Heart left ventricle (tissue), 16 donors: ENCODE measurements around the gene CSE1L. TPM values are rescaled to one million over a fixed set of nuclear protein-coding genes. Genes with fewer than 3 reads are reported as not detected.
"Not testable (repeated sequence)": the region's sequence is repeated elsewhere in the genome, so short reads cannot be mapped to it uniquely, and the experiment has no call there.

Source experiments
- ATAC-seq, 4 donors: fragments of 200-7000 bp; cut with Tn5 transposase; one replicate each; pipeline ENCODE4 v1.9.1; 2020 to 2022; ENCODE audit warnings: moderate library complexity in 4 of 4, mild to moderate bottlenecking in 3 of 4, moderate number of reproducible peaks in 1 of 4
- DNase-seq, 5 donors: peaks; one replicate each; pipeline ENCODE4 v3.0.0-alpha.2; 2020
- H3K27ac ChIP-seq, 12 donors: fragments of 200-600 bp; sonication (generic) in 4 of 12; one replicate each; pipeline versions ENCODE4 v1.5.0 to v1.8.0; 2016 to 2022; ENCODE audit warnings: mild to moderate bottlenecking in 2 of 12
- H3K27me3 ChIP-seq, 9 donors: fragments of 200-600 bp; sonication (generic) in 2 of 9; one replicate each; pipeline versions ENCODE4 v1.5.1 to v1.8.0; 2016 to 2022; ENCODE audit warnings: mild to moderate bottlenecking in 3 of 9
- H3K36me3 ChIP-seq, 9 donors: fragments of 200-600 bp; sonication (generic) in 2 of 9; one replicate each; pipeline versions ENCODE4 v1.5.0 to v1.8.0; 2018 to 2022; ENCODE audit warnings: mild to moderate bottlenecking in 2 of 9
- H3K4me1 ChIP-seq, 12 donors: fragments of 200-600 bp; sonication (generic) in 4 of 12; one replicate each; pipeline versions ENCODE4 v1.5.0 to v1.8.0; 2016 to 2022; ENCODE audit warnings: mild to moderate bottlenecking in 3 of 12
- H3K4me3 ChIP-seq, 12 donors: fragments of 200-600 bp; sonication (generic) in 4 of 12; one replicate each; pipeline versions ENCODE4 v1.5.0 to v1.8.0; 2017 to 2022; ENCODE audit warnings: mild to moderate bottlenecking in 9 of 12, moderate library complexity in 4 of 12
- H3K9me3 ChIP-seq, 12 donors: fragments of 200-600 bp; sonication (generic) in 4 of 12; one replicate each; pipeline versions ENCODE4 v1.5.0 to v1.8.0; 2016 to 2022; ENCODE audit warnings: mild to moderate bottlenecking in 1 of 12
- POLR2A ChIP-seq, 2 donors: fragments of 450-650 bp; IDR thresholded peaks; one replicate each; pipeline ENCODE4 v1.6.1; 2017; ENCODE audit warnings: antibody characterized with exemption in 2 of 2, mild to moderate bottlenecking in 2 of 2, moderate library complexity in 2 of 2
- WGBS, 4 donors: extraction: QIAGEN DNeasy Blood & Tissue Kit in 2 of 4; methylation state at CpG; one replicate each; pipeline versions ENCODE4 v1.1.5 to v1.1.7; 2013 to 2018; 5-methylcytosine and 5-hydroxymethylcytosine counted together
- intact Hi-C, 10 donors: fragments of 100-400 bp; cut with DNase I; formaldehyde crosslinking; loops; one replicate each; pipeline versions ENCODE4 v1.11.1 to v1.14.2; 2022
- polyA plus RNA-seq, 2 donors: library from polyadenylated mRNA; stranded (reverse); fragments of 200-250 nt; gene quantifications; one replicate each; pipeline ENCODE4 v1.2.3, GENCODE V29; 2013
- total RNA-seq, 9 donors: library from RNA; depleted of rRNA in 2 of 9; stranded (reverse); fragments of >200 nt in 2 of 9; fragmentation: NEBNext Ultra II Directional in 3 of 9; extraction: Animal tissue kit (Norgen Biotek cat#: 25700) in 3 of 9; gene quantifications; one replicate each; pipeline versions ENCODE4 v1.1.0 to v1.2.4, GENCODE V29; 2016 to 2023
- TF ChIP-seq, protein P1 (sequence below), 12 donors: fragments of 200-600 bp; sonication (generic) in 4 of 12; IDR thresholded peaks; one replicate each; pipeline versions ENCODE4 v1.5.0 to v1.8.0; 2018 to 2022; ENCODE audit warnings: antibody characterized with exemption in 12 of 12, mild to moderate bottlenecking in 5 of 12
- donor health status: ischemic (EF 13 %, LVEDD 7.1; RV severe dilation, severe dysfunction).
- donor health status: healthy with polysubstance abuse.
- donor health status: DM: no; HTN: yes; CAD: no.
- donor health status: DM: no; HTN: no; CAD: no.
- donor health status: ischemic (EF 25% LVEDD 6.9; RV normal size, moderate dysfunction).
- donor health status: ischemic (EF 25% LVEDD 5.7; RV mildly dilated, moderate dysfunction).
- donor health status: healthy.
- donor health status: DM: yes; HTN: yes; CAD: no.
- donor health status: ischemic (EF 35%, LVEDD 5.7; RV mildly dilated, moderate dysfunction).
- donor health status: nonischemic (EF 11% LVEDD 7.7; RV severe dilation, severe dysfunction).
- donor health status: DM: yes; HTN: yes; CAD: no.
- donor health status: PGD.
- donor health status: ischemic (EF 29% LVEDD 5.4; RV normal size, mild dysfunction).
- donor health status: nonischemic (EF 23%, LVEDD 6.1; RV moderate dilation, normal function).

The CSE1L gene
- total and polyA plus RNA-seq, 11 donors: 19.1 to 59.0 (median 41.9) TPM

GRCh38 chr20:49006446-49006980, 39.6 kb upstream of the CSE1L start:
- H3K27ac ChIP-seq: no peak overlapping the region
- intact Hi-C loops: no loop called here
- WGBS, 4 donors: 81 to 88% (median 86%) methylated on average over 8 of the region's 8 CpGs
- TF ChIP-seq, protein P1, sequence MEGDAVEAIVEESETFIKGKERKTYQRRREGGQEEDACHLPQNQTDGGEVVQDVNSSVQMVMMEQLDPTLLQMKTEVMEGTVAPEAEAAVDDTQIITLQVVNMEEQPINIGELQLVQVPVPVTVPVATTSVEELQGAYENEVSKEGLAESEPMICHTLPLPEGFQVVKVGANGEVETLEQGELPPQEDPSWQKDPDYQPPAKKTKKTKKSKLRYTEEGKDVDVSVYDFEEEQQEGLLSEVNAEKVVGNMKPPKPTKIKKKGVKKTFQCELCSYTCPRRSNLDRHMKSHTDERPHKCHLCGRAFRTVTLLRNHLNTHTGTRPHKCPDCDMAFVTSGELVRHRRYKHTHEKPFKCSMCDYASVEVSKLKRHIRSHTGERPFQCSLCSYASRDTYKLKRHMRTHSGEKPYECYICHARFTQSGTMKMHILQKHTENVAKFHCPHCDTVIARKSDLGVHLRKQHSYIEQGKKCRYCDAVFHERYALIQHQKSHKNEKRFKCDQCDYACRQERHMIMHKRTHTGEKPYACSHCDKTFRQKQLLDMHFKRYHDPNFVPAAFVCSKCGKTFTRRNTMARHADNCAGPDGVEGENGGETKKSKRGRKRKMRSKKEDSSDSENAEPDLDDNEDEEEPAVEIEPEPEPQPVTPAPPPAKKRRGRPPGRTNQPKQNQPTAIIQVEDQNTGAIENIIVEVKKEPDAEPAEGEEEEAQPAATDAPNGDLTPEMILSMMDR (IDR thresholded peaks at IDR 0.05): no peak
- TF ChIP-seq POLR2A (IDR thresholded peaks at IDR 0.05): no peak
- ATAC-seq (no peak), DNase-seq (no peak)
- H3K27me3 ChIP-seq: no peaks in the 10 kb centered on the region
- H3K4me3 ChIP-seq: no peak overlapping the region
- H3K4me1 ChIP-seq: no peaks in the 10 kb centered on the region
- H3K36me3 ChIP-seq: peaks cover 0 to 100% (median 95%) of the 10 kb centered on the region in 9 donors
- no peaks in the 10 kb centered on the region for H3K9me3 ChIP-seq

DNA sequence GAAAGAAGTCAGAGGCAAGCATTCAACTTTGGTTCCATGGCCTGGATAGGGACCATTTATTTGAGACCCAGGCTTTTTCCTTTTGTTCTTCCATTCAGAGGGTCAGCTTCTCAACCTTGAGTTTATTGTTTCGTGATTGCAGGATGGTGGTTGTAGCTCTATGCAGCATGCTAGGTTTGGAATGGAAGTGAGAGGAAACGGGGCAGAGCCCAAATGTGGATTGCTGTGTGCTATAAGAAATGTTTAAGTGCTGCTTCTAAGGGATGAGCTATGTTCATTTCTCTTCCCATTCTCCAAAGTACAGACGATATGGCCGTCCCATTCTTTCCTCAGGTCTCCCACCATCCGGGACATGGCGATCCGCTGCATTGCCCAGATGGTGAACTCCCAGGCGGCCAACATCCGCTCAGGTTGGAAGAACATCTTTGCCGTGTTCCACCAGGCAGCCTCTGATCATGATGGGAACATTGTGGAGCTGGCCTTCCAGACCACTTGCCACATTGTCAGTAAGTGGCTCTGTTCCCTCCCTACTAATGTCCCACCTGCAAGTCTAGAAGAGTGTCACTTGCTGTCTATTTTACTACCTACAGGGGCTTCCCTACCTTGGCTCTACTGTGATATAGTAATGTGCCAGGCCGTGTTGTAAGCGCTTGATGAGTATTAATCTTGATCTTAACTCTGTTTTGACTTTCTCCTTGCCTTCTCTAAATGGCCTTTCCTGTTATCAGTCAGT, 36.0 kb upstream of the CSE1L start:
- TF ChIP-seq, protein P1 (IDR thresholded peaks at IDR 0.05): no peak
- TF ChIP-seq POLR2A (IDR thresholded peaks at IDR 0.05): no peak
- ATAC-seq (no peak), DNase-seq (no peak)
- no peaks in the 10 kb centered on the region for H3K9me3 ChIP-seq
- no peaks in the 10 kb centered on the region for H3K4me1 ChIP-seq
- WGBS, 4 donors: 92 to 93% (median 93%) methylated on average over 12 of the region's 12 CpGs
- H3K4me3 ChIP-seq: no peak overlapping the region
- H3K27ac ChIP-seq: no peak overlapping the region
- peaks cover 0 to 100% (median 100%) of the 10 kb centered on the region in 9 donors for H3K36me3 ChIP-seq
- H3K27me3 ChIP-seq: no peaks in the 10 kb centered on the region
- intact Hi-C loops: no loop called here

- Histone ChIP-seq H3K4me3 (no peak overlapping the region), H3K27ac (no peak overlapping the region), H3K4me1 (no peaks in the 10 kb centered on the region), H3K9me3 (no peaks in the 10 kb centered on the region), H3K36me3 (peaks cover 0 to 99% (median 95%) of the 10 kb centered on the region in 9 donors), H3K27me3 (no peaks in the 10 kb centered on the region)
- intact Hi-C loops: no loop called here
- WGBS, 4 donors: 96 to 97% (median 96%) methylated on average over 5 of the region's 5 CpGs
- ATAC-seq (no peak), DNase-seq (no peak)
- TF ChIP-seq, protein P1 (IDR thresholded peaks at IDR 0.05): no peak
- TF ChIP-seq POLR2A (IDR thresholded peaks at IDR 0.05): no peak
Observed at GRCh38 chr20:49024220-49024619, 21.9 kb upstream of the CSE1L start.

DNA sequence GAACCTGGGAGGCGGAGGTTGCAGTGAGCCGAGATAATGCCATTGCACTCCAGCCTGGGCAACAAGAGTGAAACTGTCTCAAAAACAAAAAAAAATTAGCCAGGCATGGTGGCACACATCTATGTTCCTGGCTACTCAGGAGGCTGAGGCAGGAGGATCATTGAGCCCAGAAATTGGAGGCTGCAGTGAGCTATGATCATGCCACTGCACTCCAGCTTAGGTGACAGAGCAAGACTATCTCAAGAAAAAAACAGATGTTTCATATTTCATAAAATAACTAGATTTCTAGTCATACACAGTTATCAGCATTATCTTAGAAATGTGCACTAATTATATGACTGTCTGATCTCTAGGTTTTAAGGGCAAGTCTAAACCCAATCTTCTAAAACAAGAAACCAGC, 17.9 kb upstream of the CSE1L start:
- H3K4me1 ChIP-seq, H3K27me3 ChIP-seq, H3K4me3 ChIP-seq, intact Hi-C loops, DNase-seq, ATAC-seq, H3K9me3 ChIP-seq, H3K27ac ChIP-seq: not testable (repeated sequence)
- 91 to 95% (median 94%) methylated on average over 2 of the region's 2 CpGs for WGBS, 4 donors
- H3K36me3 ChIP-seq: peaks cover 0 to 99% (median 94%) of the 10 kb centered on the region in 9 donors
